GM12878 (cell line): ENCODE measurements around the gene AVPR1B. TPM values are rescaled to one million over a fixed set of nuclear protein-coding genes. Genes with fewer than 3 reads are reported as not detected.

ENCODE experiments used
- ATAC-seq: fragments of 200-7000 bp; cut with Tn5 transposase; 3 replicates; pipeline ENCODE4 v1.9.1; 2020; ENCODE audit warnings: mild to moderate bottlenecking, moderate library complexity
- BruUV-seq: library from RNA; stranded (reverse); fragments of 400-500 nt; replicated peaks from 2 replicates; lab custom pipeline; 2021; lab: Mats Ljungman, UMichigan
- CTCF ChIA-PET: fragments of 300-600 bp; sonication (Branson Sonifier 250); formaldehyde crosslinking; extraction: SDS; loops from one replicate; lab custom pipeline; 2021; ENCODE audit warnings: inconsistent platforms; lab: Yijun Ruan, JAX
- POLR2A ChIA-PET: fragments of 350-600 bp; formaldehyde crosslinking; extraction: SDS; loops from one replicate; lab custom pipeline; 2021; ENCODE audit warnings: inconsistent platforms; lab: Charles Lee
- RAD21 ChIA-PET: fragments of 300-600 bp; sonication (Branson Sonifier 250); formaldehyde crosslinking; loops from one replicate; lab custom pipeline; 2023; ENCODE audit warnings: antibody characterized with exemption; ENCODE audit not compliant: unreplicated experiment; lab: Charles Lee
- SMC1A ChIA-PET: fragments of 300-600 bp; sonication (Branson Sonifier 250); formaldehyde crosslinking; loops from one replicate; lab custom pipeline; 2023; ENCODE audit not compliant: unreplicated experiment, uncharacterized antibody; lab: Charles Lee
- DNase-seq: peaks from one replicate; pipeline ENCODE4 v3.0.0-alpha.2; 2011; ENCODE audit warnings: low read depth, low spot score
- FAIRE-seq: peaks from 3 replicates; lab custom pipeline; 2011; peaks lifted over from hg19 to GRCh38; lab: Jason Lieb, UNC
- H2AFZ ChIP-seq: 2 replicates; pipeline ENCODE4 v1.6.0; 2011; ENCODE audit warnings: low read depth, low read length, control low read depth; ENCODE audit not compliant: control insufficient read depth
- H3K27ac ChIP-seq: 2 replicates; pipeline ENCODE4 v1.5.1; 2011; ENCODE audit warnings: control low read depth; ENCODE audit not compliant: control insufficient read depth, insufficient read depth
- H3K27me3 ChIP-seq, 2 experiments: replicated peaks in 1 of 2; 2 replicates each; pipeline versions ENCODE4 v1.6.0 to v1.6.1; 2011; ENCODE audit warnings: low read length in 1 of 2; ENCODE audit not compliant: control insufficient read depth in 2 of 2, insufficient read depth in 2 of 2
- H3K36me3 ChIP-seq, 2 experiments: 2 replicates each; pipeline ENCODE4 v1.5.1; 2011; ENCODE audit warnings: low read length in 1 of 2; ENCODE audit not compliant: control insufficient read depth in 2 of 2, insufficient read depth in 2 of 2
- H3K4me1 ChIP-seq: 2 replicates; pipeline ENCODE4 v1.6.1; 2011; ENCODE audit warnings: mild to moderate bottlenecking, low read length, moderate library complexity, mixed read lengths; ENCODE audit not compliant: control insufficient read depth, insufficient read depth
- H3K4me2 ChIP-seq: 2 replicates; pipeline ENCODE4 v1.6.0; 2011; ENCODE audit warnings: control low read depth; ENCODE audit not compliant: control insufficient read depth, insufficient read depth
- H3K4me3 ChIP-seq: fragments of 200-600 bp; sonication (generic); 2 replicates; pipeline ENCODE4 v1.5.1; 2016
- H3K79me2 ChIP-seq: 2 replicates; pipeline ENCODE4 v1.6.0; 2011; ENCODE audit warnings: low read length; ENCODE audit not compliant: control insufficient read depth, insufficient read depth
- H3K9ac ChIP-seq: 2 replicates; pipeline ENCODE4 v1.8.0; 2011; ENCODE audit warnings: low read length, control low read depth, mixed read lengths; ENCODE audit not compliant: control insufficient read depth, insufficient read depth
- H3K9me3 ChIP-seq: replicated peaks from 3 replicates; pipeline ENCODE4 v1.5.1; 2011; ENCODE audit warnings: mild to moderate bottlenecking, low read length; ENCODE audit not compliant: control insufficient read depth, insufficient read depth
- H4K20me1 ChIP-seq: 2 replicates; pipeline ENCODE4 v1.6.0; 2011; ENCODE audit not compliant: control insufficient read depth, insufficient read depth
- ASH2L ChIP-seq: fragments of 300-600, 200-600 bp; sonication (generic); IDR thresholded peaks from 2 replicates; pipeline ENCODE4 v1.6.1; 2017; ENCODE audit warnings: low read depth, mild to moderate bottlenecking, borderline replicate concordance
- BCL11A ChIP-seq: IDR thresholded peaks from 2 replicates; pipeline ENCODE4 v1.6.1; 2011; ENCODE audit warnings: low read depth, low read length
- BMI1 ChIP-seq: fragments of 450-650 bp; IDR thresholded peaks from 2 replicates; pipeline ENCODE4 v1.6.1; 2016; ENCODE audit warnings: mild to moderate bottlenecking, moderate library complexity, borderline replicate concordance
- CBX3 ChIP-seq: fragments of 200-600 bp; sonication (generic); IDR thresholded peaks from 2 replicates; pipeline ENCODE4 v1.6.1; 2016; ENCODE audit warnings: low read depth, borderline replicate concordance
- EZH2 ChIP-seq: IDR thresholded peaks from 2 replicates; pipeline ENCODE4 v1.6.1; 2012; ENCODE audit warnings: low read depth, mild to moderate bottlenecking, control low read depth, inconsistent platforms, low read length, borderline replicate concordance; ENCODE audit not compliant: control insufficient read depth
- IRF3 ChIP-seq: fragments of 450-650 bp; IDR thresholded peaks from 2 replicates; pipeline ENCODE4 v1.6.1; 2014; ENCODE audit warnings: mild to moderate bottlenecking
- IRF4 ChIP-seq: IDR thresholded peaks from 2 replicates; pipeline ENCODE4 v1.6.1; 2011; ENCODE audit warnings: low read depth, low read length
- LARP7 ChIP-seq: fragments of 450-650 bp; IDR thresholded peaks from 2 replicates; pipeline ENCODE4 v1.6.1; 2017; ENCODE audit warnings: mild to moderate bottlenecking
- NRF1 ChIP-seq: conservative IDR thresholded peaks from 2 replicates; pipeline ENCODE4 v1.6.1; 2011; ENCODE audit warnings: mild to moderate bottlenecking, low read depth, low read length, improper control_type of control experiment
- POLR2AphosphoS5 ChIP-seq: IDR thresholded peaks from 2 replicates; pipeline ENCODE4 v1.6.1; 2011; ENCODE audit warnings: mild to moderate bottlenecking, low read length, inconsistent platforms
- RAD51 ChIP-seq: fragments of 450-650 bp; IDR thresholded peaks from 2 replicates; pipeline ENCODE4 v1.6.1; 2016; ENCODE audit warnings: moderate library complexity, mild to moderate bottlenecking, inconsistent platforms
- RELA ChIP-seq: fragments of 450-650 bp; IDR thresholded peaks from 2 replicates; pipeline ENCODE4 v1.8.0; 2014; ENCODE audit warnings: borderline replicate concordance; ENCODE audit not compliant: partially characterized antibody
- SRF ChIP-seq, 2 experiments: IDR thresholded peaks; 2 replicates each; pipeline ENCODE4 v1.6.1; 2011; ENCODE audit warnings: low read depth in 2 of 2, low read length in 2 of 2, mild to moderate bottlenecking in 1 of 2, moderate library complexity in 1 of 2
- YBX1 ChIP-seq: fragments of 450-650 bp; IDR thresholded peaks from 2 replicates; pipeline ENCODE4 v1.6.1; 2016; ENCODE audit warnings: antibody characterized with exemption
- YY1 ChIP-seq: IDR thresholded peaks from 2 replicates; pipeline ENCODE4 v1.6.1; 2011; ENCODE audit warnings: low read depth, mild to moderate bottlenecking, low read length
- ZSCAN29 ChIP-seq: fragments of 450-650 bp; IDR thresholded peaks from 2 replicates; pipeline ENCODE4 v1.6.1; 2017; ENCODE audit warnings: mild to moderate bottlenecking, moderate library complexity
- ZZZ3 ChIP-seq: IDR thresholded peaks from 2 replicates; pipeline ENCODE4 v1.6.1; 2011; ENCODE audit warnings: low read depth; ENCODE audit not compliant: control insufficient read depth, insufficient read length
- WGBS: methylation state at CpG from one replicate; pipeline ENCODE4 v1.1.6; 2016; ENCODE audit warnings: low lambda C conversion rate; ENCODE audit not compliant: insufficient replicate concordance, insufficient coverage; ENCODE audit errors: missing lambda C conversion rate; 5-methylcytosine and 5-hydroxymethylcytosine counted together
- in situ Hi-C: fragments of 300-500 bp; cut with MboI; formaldehyde crosslinking; loops from 9 replicates; pipeline ENCODE4 v1.14.3; 2018; ENCODE audit warnings: mixed read lengths
- intact Hi-C: fragments of 100-400 bp; cut with micrococcal nuclease; formaldehyde crosslinking; loops from one replicate; pipeline ENCODE4 v1.14.2; 2022; ENCODE audit not compliant: unreplicated experiment
- polyA plus RNA-seq, 11 experiments: library from polyadenylated mRNA; depleted of rRNA in 4 of 11; unstranded in 6 of 11; stranded (reverse) in 5 of 11; fragments of >200 nt; fragmentation: Nextera tagmentation in 4 of 11; fragmentation: Illumina TruSeq in 1 of 11; extraction: Ambion mirVana in 4 of 11; extraction: Trizol in 1 of 11; gene quantifications; 1 replicate in 1 of 11; 2 replicates in 10 of 11; pipeline versions ENCODE4 v1.2.1 to v1.2.3, GENCODE V29; 2011 to 2016; ENCODE audit warnings: inconsistent platforms in 2 of 11, missing spikeins in 2 of 11, low read depth in 1 of 11
- total RNA-seq, 4 experiments: library from RNA; depleted of rRNA in 3 of 4; stranded (reverse); fragments of >200 nt in 3 of 4; fragmentation: Illumina TruSeq in 1 of 4; extraction: Trizol in 1 of 4; gene quantifications; 2 replicates each; pipeline versions ENCODE4 v1.2.1 to v1.2.3, GENCODE V29; 2013 to 2021

AVPR1B gene
- total and polyA plus RNA-seq, 10 of the 15 experiments (the other 5 are each of a cell fraction or from before 2014, with no cell fraction given), result not detected

GRCh38 chr1:206074839-206075238 lies 42.3 kb downstream of the AVPR1B start:
- Histone ChIP-seq H4K20me1 (no peaks in the 10 kb centered on the region), H3K27me3 (no peaks in the 10 kb centered on the region), H3K79me2 (no peaks in the 10 kb centered on the region), H3K9me3 (no peaks in the 10 kb centered on the region), H3K4me2 (no peak overlapping the region), H3K4me1 (no peaks in the 10 kb centered on the region), H3K27ac (no peak overlapping the region), H3K4me3 (no peak overlapping the region), H3K9ac (no peak overlapping the region), H3K36me3 (peaks cover 0 to 10% of the 10 kb centered on the region in 2 experiments; a peak in 1 of 4 replicates), H2AFZ (no peak overlapping the region)
- POLR2A ChIA-PET, result no interaction called here
- 59% methylated on average over 3 of the region's 3 CpGs for whole genome bisulfite sequencing
- intact Hi-C loops, result no loop called here
- CTCF ChIA-PET, result no interaction called here
- no peak for DNase-seq
- in situ Hi-C loops, result no loop called here
- BruUV-seq, result no TSS peak
- FAIRE-seq, result no peak
- no peak for TF ChIP-seq ZZZ3
- TF ChIP-seq IRF4, result no peak
- TF ChIP-seq LARP7, result no peak
- no peak for TF ChIP-seq CBX3
- TF ChIP-seq BMI1, result no peak
- TF ChIP-seq SRF (IDR thresholded peaks at IDR 0.05; ENCODE audit: low read depth in 2 of 2, low read length in 2 of 2), result no peak
- ATAC-seq, result peak; percentile 58
- SMC1A ChIA-PET, result interaction anchor here (0.6 kb wide), 1 partner anchor 328 kb away, joined by 3 read pairs; no protein-coding TSS in a partner anchor
- RAD21 ChIA-PET, result no interaction called here

GRCh38 chr1:206070627-206071304 lies 46.4 kb downstream of the AVPR1B start:
- H3K9me3 ChIP-seq, result no peaks in the 10 kb centered on the region
- H3K4me1 ChIP-seq, result peaks cover 20% of the 10 kb centered on the region
- ChIA-PET RAD21 (no interaction called here), SMC1A (interaction anchor here (0.6 to 1.5 kb wide), 4 partner anchors 11 to 41 kb away, joined by 3 read pairs; no protein-coding TSS in a partner anchor), POLR2A (no interaction called here), CTCF (interaction anchor here (1.4 kb wide), 1 partner anchor 40 kb away, joined by 4 read pairs; no protein-coding TSS in a partner anchor)
- no peaks in the 10 kb centered on the region; the same call in 1 of the 2 replicates for H4K20me1 ChIP-seq
- H3K36me3 ChIP-seq, result peaks cover 0 to 16% of the 10 kb centered on the region in 2 experiments; a peak in 3 of 4 replicates
- no TSS peak for BruUV-seq
- no peak overlapping the region for H3K4me2 ChIP-seq
- H3K9ac ChIP-seq, result no peak overlapping the region
- in situ Hi-C loops (no loop called here), intact Hi-C loops (no loop called here)
- no peak overlapping the region for H3K27ac ChIP-seq
- no peaks in the 10 kb centered on the region for H3K27me3 ChIP-seq
- 90% methylated on average over 9 of the region's 9 CpGs for WGBS
- ATAC-seq (no peak), DNase-seq (no peak), FAIRE-seq (no peak)
- H3K4me3 ChIP-seq, result no peak overlapping the region
- no peaks in the 10 kb centered on the region for H3K79me2 ChIP-seq
- H2AFZ ChIP-seq, result no peak overlapping the region
- TF ChIP-seq RELA, result no peak
- TF ChIP-seq RAD51, result no peak
- no peak for TF ChIP-seq ZSCAN29
- no peak for TF ChIP-seq NRF1
- TF ChIP-seq YY1, result no peak
- no peak for TF ChIP-seq POLR2AphosphoS5
- no peak for TF ChIP-seq IRF3
- no peak for TF ChIP-seq YBX1
- no peak for TF ChIP-seq EZH2
- no peak for TF ChIP-seq ASH2L
- TF ChIP-seq BCL11A, result no peak
